HG03025 (cell line): ENCODE results near the gene LSM2.
"Not testable (repeated sequence)": the region's sequence is repeated elsewhere in the genome, so short reads cannot be mapped to it uniquely, and the experiment has no call there.

Experiments
- ATAC-seq: cut with Tn5 transposase; IDR thresholded peaks from one replicate; pipeline ENCODE4 v1.9.1; 2021; ENCODE audit warnings: mild to moderate bottlenecking, moderate library complexity; ENCODE audit not compliant: unreplicated experiment, low FRiP score

Gene LSM2

GRCh38 chr6:31806470-31807272 lies at the start of gene LSM2:
Gene LSM2 (minus strand): TSS chr6:31806966. CDS start chr6:31806757, 209 bp downstream.
- ATAC-seq = peak; percentile 83

- not testable (repeated sequence) for ATAC-seq
These were observed 45.4 kb upstream of the LSM2 start for GRCh38 chr6:31851980-31852718.

- ATAC-seq = no peak
These were observed 44.7 kb upstream of the LSM2 start for GRCh38 chr6:31851485-31851832.

- ATAC-seq = no peak
These were observed 44.2 kb upstream of the LSM2 start for GRCh38 chr6:31850765-31851484.

GRCh38 chr6:31847276-31847978 lies 40.7 kb upstream of the LSM2 start:
- ATAC-seq = no peak

- ATAC-seq = no peak
These were observed 37.7 kb upstream of the LSM2 start for GRCh38 chr6:31844507-31844906.

- ATAC-seq = no peak
These were observed 35.3 kb upstream of the LSM2 start for GRCh38 chr6:31842053-31842452.

- ATAC-seq = not testable (repeated sequence)
These were observed 33.0 kb upstream of the LSM2 start for GRCh38 chr6:31839779-31840126.

GRCh38 chr6:31838968-31839367 lies 32.2 kb upstream of the LSM2 start:
- no peak for ATAC-seq

GRCh38 chr6:31838114-31838553 lies 31.4 kb upstream of the LSM2 start:
- not testable (repeated sequence) for ATAC-seq

- ATAC-seq = no peak
These were observed 30.8 kb upstream of the LSM2 start for GRCh38 chr6:31837369-31838113.

- no peak for ATAC-seq
These were observed 30.0 kb upstream of the LSM2 start for GRCh38 chr6:31836474-31837368.

GRCh38 chr6:31836047-31836473 lies 29.3 kb upstream of the LSM2 start:
- no peak for ATAC-seq

GRCh38 chr6:31834367-31835250 lies 27.8 kb upstream of the LSM2 start:
- no peak for ATAC-seq

- no peak for ATAC-seq
These were observed 24.8 kb upstream of the LSM2 start for GRCh38 chr6:31831350-31832215.

GRCh38 chr6:31830886-31831335 lies 24.1 kb upstream of the LSM2 start:
- ATAC-seq = no peak
